ENCODE data around the gene CPTP. TPM values are rescaled to one million over a fixed set of nuclear protein-coding genes. Genes with fewer than 3 reads are reported as not detected.

The CPTP gene
- total and polyA plus RNA-seq, 2 donors = 6.1 to 17.1 TPM

DNA sequence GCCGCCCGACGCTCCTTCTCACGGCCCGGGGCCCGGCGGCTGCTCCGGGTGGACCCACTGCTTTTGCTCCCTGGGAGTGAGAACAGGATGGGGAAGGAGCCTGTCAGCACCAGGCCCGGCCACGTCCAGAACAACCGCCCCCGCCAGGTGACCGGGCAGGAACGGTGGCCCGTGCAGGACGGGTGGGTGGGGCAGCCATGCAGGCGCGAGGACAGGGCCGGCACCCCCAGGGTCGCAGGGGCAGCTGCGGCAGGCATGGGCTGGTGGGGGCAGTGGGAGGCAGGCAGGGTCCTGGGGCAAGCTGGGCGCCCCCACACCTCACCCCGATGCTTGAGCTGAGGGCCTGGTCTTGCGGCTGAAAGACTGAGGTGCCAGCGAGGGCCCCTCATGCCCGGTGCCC lies 11.8 kb downstream of the CPTP start:
- Histone ChIP-seq H3K4me1 (ENCODE audit: insufficient read depth) (no peaks in the 10 kb centered on the region), H3K27ac (ENCODE audit: low read depth) (no peak overlapping the region), H3K36me3 (ENCODE audit: insufficient read depth) (peaks cover 2% of the 10 kb centered on the region), H3K4me3 (ENCODE audit: low read depth, low read length) (no peak overlapping the region)
- WGBS = 91% methylated on average over 26 of the region's 26 CpGs
- no peak for DNase-seq (ENCODE audit: extremely low spot score)

DNA sequence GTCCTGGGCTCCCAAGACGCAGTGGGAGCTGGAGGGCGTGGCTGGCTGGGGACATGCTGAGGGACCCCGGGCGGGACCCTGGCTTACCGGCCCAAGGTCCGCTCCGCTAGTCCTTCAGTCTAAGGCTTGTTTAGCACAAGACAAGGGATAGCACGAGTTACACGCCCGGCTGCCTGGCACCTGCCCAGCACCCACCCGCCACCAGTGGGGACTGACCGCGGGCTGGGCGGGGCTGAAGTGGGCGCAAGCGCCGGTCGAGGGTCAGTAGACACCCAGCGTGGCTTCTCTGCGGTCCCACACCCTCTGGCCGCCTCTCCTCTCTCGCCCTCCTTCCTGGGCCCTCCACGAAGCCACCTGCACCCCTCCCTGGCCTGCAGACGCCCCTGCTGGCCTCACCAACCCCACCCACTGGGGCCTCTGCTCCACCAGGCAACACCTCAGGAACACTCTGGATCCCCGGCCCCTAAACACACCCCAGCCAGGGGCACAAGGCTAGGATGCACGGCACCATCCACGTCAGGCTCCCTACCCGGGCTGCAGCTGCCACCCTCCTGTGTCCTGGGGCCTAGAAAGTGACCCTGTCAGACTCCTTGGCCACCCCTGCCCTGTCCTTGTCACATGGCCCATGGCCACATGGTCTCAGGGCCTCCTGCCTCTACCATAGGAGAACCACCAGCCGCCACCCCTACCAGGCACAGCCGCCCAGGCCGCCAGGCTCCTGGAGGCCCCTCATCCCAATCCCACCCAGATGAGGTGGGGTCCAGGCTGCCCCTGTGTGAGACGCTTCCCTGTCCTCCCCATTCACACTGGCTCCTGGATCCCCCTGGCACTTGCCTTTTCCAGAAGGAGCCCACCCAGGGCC lies 12.6 kb downstream of the CPTP start:
- no peak for DNase-seq (ENCODE audit: extremely low spot score)
- H3K36me3 ChIP-seq (ENCODE audit: insufficient read depth) = peaks cover 2% of the 10 kb centered on the region
- H3K4me1 ChIP-seq (ENCODE audit: insufficient read depth) = no peaks in the 10 kb centered on the region
- no peak overlapping the region for H3K4me3 ChIP-seq (ENCODE audit: low read depth, low read length)
- 95% methylated on average over 32 of the region's 32 CpGs for WGBS
- no peak overlapping the region for H3K27ac ChIP-seq (ENCODE audit: low read depth)

DNA sequence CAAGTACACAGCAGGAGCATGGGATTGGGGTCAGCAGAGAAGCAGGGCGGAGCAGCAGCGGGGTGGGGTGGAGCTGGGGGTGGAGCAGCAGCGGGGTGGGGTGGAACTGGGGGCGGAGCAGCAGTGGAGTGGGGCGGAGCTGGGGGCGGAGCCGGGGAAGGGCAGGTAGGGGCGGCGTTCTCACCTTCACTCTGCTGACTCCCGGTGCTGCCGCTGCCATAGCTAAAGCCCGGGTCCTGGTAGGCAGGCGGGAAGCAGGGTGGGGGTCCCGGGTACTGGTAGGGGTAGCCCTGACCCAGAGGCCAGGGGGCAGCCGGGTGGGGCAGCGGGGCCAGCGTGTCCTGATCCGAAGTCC lies 13.2 kb downstream of the CPTP start:
- no peak overlapping the region for H3K4me3 ChIP-seq (ENCODE audit: low read depth, low read length)
- H3K36me3 ChIP-seq (ENCODE audit: insufficient read depth) = peaks cover 2% of the 10 kb centered on the region
- DNase-seq (ENCODE audit: extremely low spot score) = no peak
- 81% methylated on average over 18 of the region's 18 CpGs for WGBS
- no peak overlapping the region for H3K27ac ChIP-seq (ENCODE audit: low read depth)
- H3K4me1 ChIP-seq (ENCODE audit: insufficient read depth) = no peaks in the 10 kb centered on the region

DNA sequence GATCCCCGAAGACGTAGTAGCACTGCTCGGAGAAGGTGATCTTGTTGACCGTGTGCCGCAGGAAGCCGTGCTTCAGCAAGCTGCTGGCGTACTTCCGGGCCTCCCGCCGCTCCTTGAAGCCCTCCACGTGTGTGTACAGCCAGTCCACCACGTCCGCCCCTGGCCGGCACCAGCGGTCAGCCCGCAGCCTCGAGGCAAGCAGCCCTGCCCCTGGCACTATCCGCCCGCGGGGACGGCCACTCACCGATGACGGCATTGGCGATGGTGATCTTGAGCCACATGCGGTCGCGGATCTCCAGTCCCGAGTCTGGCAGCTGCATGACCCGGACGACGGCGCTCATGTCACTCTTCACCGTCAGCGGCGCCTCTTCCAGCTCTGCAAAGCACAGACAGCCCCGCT lies 13.7 kb downstream of the CPTP start:
- Histone ChIP-seq H3K4me1 (ENCODE audit: insufficient read depth) (no peaks in the 10 kb centered on the region), H3K27ac (ENCODE audit: low read depth) (no peak overlapping the region), H3K36me3 (ENCODE audit: insufficient read depth) (peaks cover 2% of the 10 kb centered on the region), H3K4me3 (ENCODE audit: low read depth, low read length) (no peak overlapping the region)
- WGBS = 93% methylated on average over 36 of the region's 36 CpGs
- no peak for DNase-seq (ENCODE audit: extremely low spot score)

DNA sequence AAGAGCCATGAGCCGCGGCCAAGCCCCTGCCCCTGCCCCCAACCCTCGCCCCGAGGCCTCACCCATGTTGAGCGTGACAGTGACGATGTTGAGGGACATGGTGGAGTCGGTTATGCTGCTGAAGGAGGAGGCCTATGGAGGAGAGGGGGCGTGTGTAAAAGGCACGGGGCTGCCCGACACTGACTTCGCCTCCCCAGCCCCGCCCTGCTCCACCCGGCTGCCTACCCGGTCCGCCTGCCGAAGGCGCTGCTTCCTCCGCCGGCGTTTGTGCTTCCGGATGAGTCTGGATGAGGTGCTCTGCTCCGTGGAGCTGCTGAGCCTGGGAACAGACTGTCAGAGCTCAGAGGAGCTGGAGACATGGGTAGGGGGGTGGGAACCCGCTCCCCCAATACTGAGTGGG lies 15.6 kb downstream of the CPTP start:
- Histone ChIP-seq H3K36me3 (ENCODE audit: insufficient read depth) (peaks cover 2% of the 10 kb centered on the region), H3K4me1 (ENCODE audit: insufficient read depth) (peaks cover under 1% of the 10 kb centered on the region), H3K4me3 (ENCODE audit: low read depth, low read length) (no peak overlapping the region), H3K27ac (ENCODE audit: low read depth) (no peak overlapping the region)
- WGBS = 91% methylated on average over 23 of the region's 23 CpGs
- DNase-seq (ENCODE audit: extremely low spot score) = no peak

DNA sequence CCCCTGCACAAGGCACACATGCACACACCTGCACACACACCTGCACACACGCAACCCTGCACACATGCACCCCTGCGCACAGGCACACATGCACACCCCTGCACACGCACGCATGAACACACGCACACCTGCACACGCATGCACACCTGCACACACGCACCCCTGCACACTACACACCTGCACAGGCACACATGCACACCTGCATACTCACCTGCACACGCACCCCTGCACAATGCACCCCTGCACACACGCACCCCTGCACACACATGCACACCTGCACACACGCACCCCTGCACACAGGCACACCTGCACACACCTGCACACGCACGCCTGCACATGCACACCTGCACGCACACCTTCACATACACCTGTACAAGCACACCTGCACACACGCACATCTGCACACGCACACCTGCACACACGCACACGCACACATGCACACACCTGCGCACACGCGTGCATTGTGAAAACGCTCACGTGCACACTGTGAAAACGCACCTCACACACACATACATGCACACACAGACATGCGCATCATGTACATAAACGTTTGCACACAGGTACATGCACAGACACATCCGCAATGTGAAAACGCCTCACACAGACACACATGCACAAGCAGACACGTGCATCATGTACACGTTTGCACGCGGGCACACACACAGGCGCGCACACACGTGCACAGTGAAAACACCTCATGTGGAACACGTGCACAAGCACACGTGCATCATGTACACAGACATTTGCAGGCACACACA lies 16.4 kb downstream of the CPTP start:
- Histone ChIP-seq H3K4me1 (ENCODE audit: insufficient read depth) (peaks cover 2% of the 10 kb centered on the region), H3K27ac (ENCODE audit: low read depth) (no peak overlapping the region), H3K4me3 (ENCODE audit: low read depth, low read length) (no peak overlapping the region), H3K36me3 (ENCODE audit: insufficient read depth) (peaks cover 2% of the 10 kb centered on the region)
- DNase-seq (ENCODE audit: extremely low spot score) = no peak
- 93% methylated on average over 36 of the region's 36 CpGs for WGBS

DNA sequence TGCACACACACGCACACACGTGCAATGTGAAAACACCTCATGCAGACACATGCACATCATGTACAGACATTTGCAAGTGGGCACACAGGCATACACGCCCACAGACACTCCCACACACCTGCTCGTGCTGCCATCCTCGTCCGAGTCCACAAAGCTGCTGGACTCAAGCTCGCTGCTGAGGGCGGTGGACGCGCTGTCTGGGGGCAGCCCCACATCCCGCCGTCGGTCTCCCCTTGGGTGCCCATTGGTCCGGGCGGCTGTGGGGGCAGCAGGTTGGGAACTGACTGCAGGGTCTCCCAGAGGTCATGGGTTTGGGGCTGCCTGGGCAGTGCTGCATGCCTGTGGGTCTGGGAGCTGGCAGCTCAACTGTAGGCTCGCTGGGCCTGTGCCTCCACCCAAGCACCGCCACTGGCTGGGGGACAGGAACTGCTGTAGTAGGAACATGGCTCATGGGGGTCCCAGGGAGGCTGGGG lies 17.0 kb downstream of the CPTP start:
- Histone ChIP-seq H3K4me3 (ENCODE audit: low read depth, low read length) (no peak overlapping the region), H3K36me3 (ENCODE audit: insufficient read depth) (peaks cover 2% of the 10 kb centered on the region), H3K4me1 (ENCODE audit: insufficient read depth) (peaks cover 2% of the 10 kb centered on the region), H3K27ac (ENCODE audit: low read depth) (no peak overlapping the region)
- no peak for DNase-seq (ENCODE audit: extremely low spot score)
- WGBS = 92% methylated on average over 17 of the region's 17 CpGs

DNA sequence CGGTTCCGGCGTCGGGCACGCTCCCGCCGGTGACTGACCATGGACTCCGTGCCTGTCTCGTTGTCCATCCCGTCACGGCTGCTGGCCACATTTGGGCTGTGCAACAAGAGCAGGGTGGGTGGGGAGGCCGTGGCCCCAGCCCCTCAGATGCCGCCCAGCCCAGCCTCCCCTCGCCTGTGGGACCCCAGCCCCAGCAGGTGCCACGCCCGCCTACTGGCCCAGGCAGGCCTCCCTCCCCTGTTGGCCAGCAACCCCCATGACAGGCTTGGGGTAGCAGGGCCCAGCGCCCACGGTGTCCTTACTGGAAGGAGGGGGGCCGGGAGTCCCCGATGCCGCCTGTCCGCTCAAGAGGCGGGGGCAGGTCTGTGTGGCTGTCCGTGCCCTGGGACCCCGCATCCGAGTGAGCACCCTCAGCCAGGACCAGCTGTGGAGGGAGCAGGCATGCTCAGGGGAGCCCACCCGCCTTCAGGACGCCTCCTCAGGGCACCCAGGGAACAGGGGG lies 17.5 kb downstream of the CPTP start:
- Histone ChIP-seq H3K4me1 (ENCODE audit: insufficient read depth) (peaks cover 2% of the 10 kb centered on the region), H3K27ac (ENCODE audit: low read depth) (no peak overlapping the region), H3K4me3 (ENCODE audit: low read depth, low read length) (no peak overlapping the region), H3K36me3 (ENCODE audit: insufficient read depth) (peaks cover 2% of the 10 kb centered on the region)
- DNase-seq (ENCODE audit: extremely low spot score) = no peak
- 92% methylated on average over 28 of the region's 28 CpGs for WGBS

DNA sequence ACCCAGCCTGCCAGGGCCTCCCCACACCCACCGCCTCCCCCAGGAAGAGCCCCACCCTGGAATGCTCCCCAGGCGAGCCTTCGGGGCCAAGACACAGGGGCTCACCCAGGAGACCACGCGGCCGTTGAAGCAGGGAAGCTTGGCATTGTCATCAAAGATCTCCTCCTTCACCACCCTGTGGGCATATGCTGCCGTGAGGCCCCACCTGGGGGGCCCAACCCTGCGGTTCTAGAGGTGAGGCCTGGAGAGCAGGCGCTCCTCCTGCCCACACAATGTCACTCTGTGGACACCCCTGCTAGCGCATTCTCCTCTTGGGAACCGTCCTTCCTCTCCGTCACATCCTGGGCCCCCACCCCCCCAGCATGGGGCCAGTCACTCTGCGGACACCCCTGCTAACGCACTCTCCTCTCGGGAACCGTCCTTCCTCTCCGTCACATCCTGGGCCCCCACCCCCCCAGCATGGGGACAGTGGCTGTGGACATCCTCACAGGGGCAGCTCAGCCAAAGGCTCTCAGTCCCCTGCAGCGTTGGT lies 18.0 kb downstream of the CPTP start:
- Histone ChIP-seq H3K4me3 (ENCODE audit: low read depth, low read length) (no peak overlapping the region), H3K27ac (ENCODE audit: low read depth) (no peak overlapping the region), H3K4me1 (ENCODE audit: insufficient read depth) (peaks cover 2% of the 10 kb centered on the region), H3K36me3 (ENCODE audit: insufficient read depth) (peaks cover 2% of the 10 kb centered on the region)
- 81% methylated on average over 18 of the region's 18 CpGs for WGBS
- no peak for DNase-seq (ENCODE audit: extremely low spot score)

DNA sequence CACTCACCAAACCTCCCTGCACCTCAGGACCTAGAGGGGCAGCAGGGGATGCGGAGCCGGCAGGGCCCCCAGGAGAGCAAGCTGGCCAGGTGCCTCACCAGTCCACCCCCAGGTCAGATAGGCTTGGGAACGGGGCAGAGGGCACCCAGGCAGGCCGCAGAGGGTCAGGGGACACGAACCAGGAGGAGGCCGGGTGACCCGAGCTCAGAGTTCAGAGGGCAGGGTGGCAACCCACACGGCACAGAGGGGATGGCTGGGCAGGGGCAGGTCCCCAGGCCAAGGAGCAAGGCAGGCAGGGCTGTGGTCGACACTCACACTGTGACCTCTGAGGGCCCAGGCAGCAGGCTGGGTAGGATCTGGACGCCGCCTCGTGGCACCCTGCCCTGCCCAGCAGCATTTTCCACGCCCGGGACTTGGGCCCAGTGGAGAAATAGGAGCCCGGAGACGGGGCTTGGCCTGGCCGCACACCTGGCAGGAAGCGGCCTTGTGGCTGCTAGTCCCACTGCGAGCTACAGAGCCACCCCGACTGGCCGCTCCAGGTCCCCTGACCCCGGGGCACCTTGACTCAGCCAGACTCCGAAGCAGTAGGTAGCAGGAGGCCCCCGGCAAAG lies 19.3 kb downstream of the CPTP start:
- WGBS = 89% methylated on average over 24 of the region's 24 CpGs
- peaks cover 2% of the 10 kb centered on the region for H3K36me3 ChIP-seq (ENCODE audit: insufficient read depth)
- no peak for DNase-seq (ENCODE audit: extremely low spot score)
- no peak overlapping the region for H3K4me3 ChIP-seq (ENCODE audit: low read depth, low read length)
- H3K4me1 ChIP-seq (ENCODE audit: insufficient read depth) = peaks cover 2% of the 10 kb centered on the region
- no peak overlapping the region for H3K27ac ChIP-seq (ENCODE audit: low read depth)

DNA sequence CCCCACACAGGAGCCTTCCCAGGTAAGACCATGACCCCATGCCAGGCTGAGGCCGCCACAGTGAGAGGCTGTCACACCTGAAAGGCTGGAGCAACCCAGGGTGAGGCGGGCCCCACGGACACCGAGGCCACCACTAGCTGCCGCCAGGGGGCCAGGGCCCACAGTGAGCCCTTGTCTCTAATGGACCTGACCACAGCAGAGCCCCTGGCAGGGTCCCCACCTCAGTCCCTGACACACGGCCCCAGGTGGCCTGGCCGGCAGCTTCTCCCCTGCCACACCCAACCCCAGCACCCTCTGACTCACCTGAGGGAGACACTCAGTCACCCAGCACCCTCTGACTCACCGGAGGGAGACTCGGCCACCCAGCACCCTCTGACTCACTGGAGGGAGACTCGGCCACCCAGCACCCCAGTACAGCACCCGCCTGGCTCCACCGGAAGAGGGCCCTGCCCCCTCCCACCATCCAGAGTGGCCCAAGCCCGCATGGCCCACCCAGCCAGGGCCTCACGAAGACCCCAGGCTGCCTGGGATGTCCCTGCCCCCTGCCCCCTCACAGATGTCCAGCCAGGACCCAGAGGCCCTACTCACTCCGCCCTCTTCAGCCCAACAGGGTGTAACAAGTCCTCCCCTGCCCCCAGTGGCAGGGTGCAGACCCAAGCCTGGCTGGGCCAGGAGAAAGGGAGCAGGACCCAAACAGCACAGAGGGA lies 20.2 kb downstream of the CPTP start:
- DNase-seq (ENCODE audit: extremely low spot score) = no peak
- no peaks in the 10 kb centered on the region for H3K36me3 ChIP-seq (ENCODE audit: insufficient read depth)
- 70% methylated on average over 15 of the region's 15 CpGs for WGBS
- no peak overlapping the region for H3K4me3 ChIP-seq (ENCODE audit: low read depth, low read length)
- peaks cover 2% of the 10 kb centered on the region for H3K4me1 ChIP-seq (ENCODE audit: insufficient read depth)
- H3K27ac ChIP-seq (ENCODE audit: low read depth) = no peak overlapping the region

DNA sequence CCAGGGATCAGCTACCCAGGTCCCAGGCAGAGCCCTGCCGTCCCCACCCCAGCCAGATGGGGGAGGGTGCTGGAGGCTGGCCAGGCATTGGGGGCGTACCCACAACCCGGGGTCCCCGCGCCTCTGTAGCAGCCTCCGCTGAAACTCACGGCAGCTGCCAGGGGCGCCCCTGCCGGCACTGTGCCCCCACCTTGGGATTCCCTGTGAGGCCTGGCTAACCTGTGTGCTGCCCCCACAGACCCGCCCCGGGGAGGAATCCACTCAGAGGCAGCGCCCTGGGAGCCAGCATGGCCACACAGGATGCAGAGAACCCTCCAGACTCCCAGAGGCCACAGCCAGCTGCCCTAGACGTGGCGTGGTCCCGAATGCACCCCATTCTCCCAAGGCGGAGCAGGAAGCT lies 20.8 kb downstream of the CPTP start:
- no peak for DNase-seq (ENCODE audit: extremely low spot score)
- Histone ChIP-seq H3K27ac (ENCODE audit: low read depth) (no peak overlapping the region), H3K4me3 (ENCODE audit: low read depth, low read length) (no peak overlapping the region), H3K4me1 (ENCODE audit: insufficient read depth) (peaks cover 2% of the 10 kb centered on the region), H3K36me3 (ENCODE audit: insufficient read depth) (no peaks in the 10 kb centered on the region)
- 76% methylated on average over 16 of the region's 16 CpGs for WGBS

Data from urinary bladder (tissue), 4 donors.